IMR-90 (cell line): ENCODE results near the gene NT5E. TPM values are rescaled to one million over a fixed set of nuclear protein-coding genes. Genes with fewer than 3 reads are reported as not detected.

Source experiments
- ATAC-seq: fragments of 200-7000 bp; cut with Tn5 transposase; 2 replicates; pipeline ENCODE4 v1.9.1; 2020; ENCODE audit warnings: low read depth, mild to moderate bottlenecking, moderate library complexity
- BruUV-seq: library from RNA; stranded (reverse); fragments of 400-500 nt; replicated peaks from 2 replicates; lab custom pipeline; 2021; lab: Mats Ljungman, UMichigan
- CTCF ChIA-PET: fragments of 300-600 bp; formaldehyde crosslinking; extraction: SDS; loops from one replicate; lab custom pipeline; 2021; ENCODE audit warnings: antibody characterized with exemption; lab: Yijun Ruan, JAX
- POLR2A ChIA-PET: fragments of 300-600 bp; sonication (Branson Sonifier 250); formaldehyde crosslinking; loops from one replicate; lab custom pipeline; 2022; ENCODE audit warnings: antibody characterized with exemption; ENCODE audit not compliant: unreplicated experiment; lab: Charles Lee
- DNase-seq: peaks from one replicate; pipeline ENCODE4 v3.0.0; 2013
- H2AFZ ChIP-seq: replicated peaks from 2 replicates; pipeline ENCODE3; 2013; ENCODE audit warnings: low read length, mild to moderate bottlenecking; ENCODE audit not compliant: poor library complexity
- H2AK5ac ChIP-seq: 2 replicates; pipeline ENCODE4 v1.6.1; 2013; ENCODE audit warnings: low read depth, low read length, inconsistent platforms
- H2AK9ac ChIP-seq: replicated peaks from 2 replicates; pipeline ENCODE3; 2013; ENCODE audit warnings: mild to moderate bottlenecking, low read depth, low read length, moderate library complexity; ENCODE audit not compliant: poor library complexity
- H2BK120ac ChIP-seq: 2 replicates; pipeline ENCODE4 v1.6.1; 2013; ENCODE audit warnings: low read depth, low read length, inconsistent platforms
- H2BK15ac ChIP-seq: 3 replicates; pipeline ENCODE4 v1.6.1; 2013; ENCODE audit warnings: low read depth, low read length, inconsistent platforms
- H2BK20ac ChIP-seq: 2 replicates; pipeline ENCODE4 v1.6.1; 2013; ENCODE audit warnings: low read depth, mild to moderate bottlenecking, inconsistent platforms, low read length, moderate library complexity
- H2BK5ac ChIP-seq: 2 replicates; pipeline ENCODE4 v1.6.1; 2013; ENCODE audit warnings: mild to moderate bottlenecking, low read depth, low read length, inconsistent platforms; ENCODE audit not compliant: poor library complexity, severe bottlenecking
- H3K14ac ChIP-seq: replicated peaks from 2 replicates; pipeline ENCODE4 v1.6.1; 2013; ENCODE audit warnings: low read depth, low read length, inconsistent platforms
- H3K18ac ChIP-seq: 2 replicates; pipeline ENCODE4 v1.6.1; 2013; ENCODE audit warnings: low read depth, low read length, control low read depth
- H3K23ac ChIP-seq: 2 replicates; pipeline ENCODE4 v1.6.1; 2013; ENCODE audit warnings: low read depth, low read length, inconsistent platforms
- H3K27ac ChIP-seq: 2 replicates; pipeline ENCODE4 v1.5.1; 2013; ENCODE audit warnings: mild to moderate bottlenecking, control low read depth, low read length; ENCODE audit not compliant: insufficient read depth
- H3K27me3 ChIP-seq: 2 replicates; pipeline ENCODE4 v1.6.1; 2013; ENCODE audit warnings: low read length; ENCODE audit not compliant: control insufficient read depth, insufficient read depth
- H3K36me3 ChIP-seq: 2 replicates; pipeline ENCODE4 v1.6.1; 2013; ENCODE audit warnings: low read length, mixed read lengths; ENCODE audit not compliant: control insufficient read depth, insufficient read depth
- H3K4ac ChIP-seq: 2 replicates; pipeline ENCODE4 v1.6.1; 2013; ENCODE audit warnings: low read depth, low read length, inconsistent platforms
- H3K4me1 ChIP-seq: 2 replicates; pipeline ENCODE4 v1.6.1; 2013; ENCODE audit warnings: low read length, mixed read lengths; ENCODE audit not compliant: control insufficient read depth, insufficient read depth
- H3K4me2 ChIP-seq: 2 replicates; pipeline ENCODE4 v1.6.1; 2013; ENCODE audit warnings: low read depth, mild to moderate bottlenecking, control low read depth, low read length, moderate library complexity
- H3K4me3 ChIP-seq: 2 replicates; pipeline ENCODE4 v1.5.1; 2013; ENCODE audit warnings: low read depth, mild to moderate bottlenecking, control low read depth, low read length, moderate library complexity; ENCODE audit not compliant: insufficient read depth
- H3K56ac ChIP-seq: 2 replicates; pipeline ENCODE4 v1.6.1; 2013; ENCODE audit warnings: low read length, inconsistent platforms; ENCODE audit not compliant: insufficient read depth; ENCODE audit errors: extremely low read depth
- H3K79me1 ChIP-seq, 2 experiments: 2 replicates each; pipeline ENCODE4 v1.6.1; 2013; ENCODE audit warnings: low read length in 2 of 2, inconsistent platforms in 1 of 2, low read depth in 1 of 2
- H3K9ac ChIP-seq: 2 replicates; pipeline ENCODE4 v1.6.1; 2013; ENCODE audit warnings: low read depth, low read length, control low read depth
- H3K9me1 ChIP-seq: 2 replicates; pipeline ENCODE4 v1.6.1; 2013; ENCODE audit warnings: low read length, inconsistent platforms; ENCODE audit not compliant: insufficient read depth
- H3K9me3 ChIP-seq: 2 replicates; pipeline ENCODE4 v1.6.1; 2013; ENCODE audit warnings: low read length; ENCODE audit not compliant: control insufficient read depth, insufficient read depth
- H4K20me1 ChIP-seq: 2 replicates; pipeline ENCODE4 v1.6.1; 2013; ENCODE audit warnings: low read length, inconsistent platforms; ENCODE audit not compliant: insufficient read depth
- H4K5ac ChIP-seq: 2 replicates; pipeline ENCODE4 v1.6.1; 2013; ENCODE audit warnings: mild to moderate bottlenecking, low read depth, low read length, control low read depth
- H4K8ac ChIP-seq, 2 experiments: 2 replicates each; pipeline ENCODE4 v1.6.1; 2013; ENCODE audit warnings: low read depth in 2 of 2, low read length in 2 of 2, control low read depth in 1 of 2, inconsistent platforms in 1 of 2
- H4K91ac ChIP-seq: 2 replicates; pipeline ENCODE4 v1.6.1; 2013; ENCODE audit warnings: low read depth, low read length, inconsistent platforms; ENCODE audit not compliant: insufficient read depth
- BHLHE40 ChIP-seq: fragments of 150-350 bp; IDR thresholded peaks from 2 replicates; pipeline ENCODE4 v1.6.1; 2016; ENCODE audit warnings: mild to moderate bottlenecking, low read depth, low read length
- CEBPB ChIP-seq: IDR thresholded peaks from 2 replicates; pipeline ENCODE4 v1.6.1; 2012; ENCODE audit warnings: low read depth, low read length, improper control_type of control experiment
- FOS ChIP-seq: fragments of 150-350 bp; IDR thresholded peaks from 2 replicates; pipeline ENCODE4 v1.6.1; 2016; ENCODE audit warnings: low read depth, low read length
- MXI1 ChIP-seq: IDR thresholded peaks from 2 replicates; pipeline ENCODE4 v1.6.1; 2012; ENCODE audit warnings: low read depth, mild to moderate bottlenecking, low read length, moderate library complexity, borderline replicate concordance
- POLR2A ChIP-seq: IDR thresholded peaks from 2 replicates; pipeline ENCODE4 v1.6.1; 2012; ENCODE audit warnings: mild to moderate bottlenecking, low read depth, low read length
- SMC3 ChIP-seq: fragments of 150-350 bp; IDR thresholded peaks from 2 replicates; pipeline ENCODE4 v1.6.1; 2016; ENCODE audit warnings: low read depth, mild to moderate bottlenecking, antibody characterized with exemption, low read length, moderate library complexity
- WGBS, 2 experiments: methylation state at CpG; one replicate each; pipeline versions ENCODE4 v1.1.5 to v1.1.7; 2013; ENCODE audit warnings: missing lambda C conversion rate in 2 of 2; ENCODE audit not compliant: insufficient read length in 1 of 2; ENCODE audit errors: extremely low coverage in 2 of 2; 5-methylcytosine and 5-hydroxymethylcytosine counted together
- dilution Hi-C: fragments of 300-500 bp; cut with HindIII; formaldehyde crosslinking; loops from one replicate; pipeline ENCODE4 v1.14.3; 2018; ENCODE audit warnings: low sequenced_read_pairs; ENCODE audit not compliant: unreplicated experiment
- in situ Hi-C: fragments of 300-500 bp; cut with MboI; formaldehyde crosslinking; loops from 3 replicates; pipeline ENCODE4 v1.14.3; 2019; ENCODE audit warnings: low sequenced_read_pairs, inconsistent platforms, mixed read lengths
- intact Hi-C: fragments of 100-400 bp; cut with micrococcal nuclease; formaldehyde crosslinking; loops from 2 replicates; pipeline ENCODE4 v1.10.0; 2022
- polyA plus RNA-seq, 3 experiments: library from polyadenylated mRNA; depleted of rRNA; stranded (reverse); fragments of >200 nt; gene quantifications; 2 replicates each; pipeline ENCODE4 v1.2.3, GENCODE V29; 2012; ENCODE audit warnings: low replicate concordance in 1 of 3
- total RNA-seq: library from RNA; depleted of rRNA; stranded (reverse); fragments of >200 nt; gene quantifications from 2 replicates; pipeline ENCODE4 v1.2.3, GENCODE V29; 2012
- TF ChIP-seq, protein P1 (sequence below): fragments of 150-350 bp; IDR thresholded peaks from 2 replicates; pipeline ENCODE4 v1.6.1; 2017; ENCODE audit warnings: mild to moderate bottlenecking, antibody characterized with exemption, low read length, low read depth

Gene NT5E
- total and polyA plus RNA-seq, 2 of the 4 experiments (the other 2 are of a cell fraction) = 153 to 280 TPM

DNA sequence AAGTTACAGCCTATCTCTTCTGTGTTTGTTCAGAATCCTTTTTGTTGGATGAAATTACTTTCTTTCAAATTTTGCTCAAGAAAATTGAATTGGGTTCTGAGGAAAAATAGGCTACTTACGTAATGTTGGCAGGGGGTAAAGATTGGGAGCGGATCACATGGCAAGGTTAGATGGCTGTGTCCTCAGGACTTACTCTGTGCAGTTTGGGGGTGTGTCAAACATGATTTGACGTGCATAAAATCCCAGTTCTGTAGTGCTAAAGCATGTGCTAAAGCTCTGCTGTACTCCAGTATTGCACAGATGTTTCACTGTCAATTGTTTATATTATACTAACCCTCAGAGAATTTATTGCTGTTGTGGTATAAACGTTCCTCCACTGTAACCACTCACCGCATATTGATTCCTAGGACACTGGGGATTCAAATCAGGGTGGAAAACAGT, 2.6 kb downstream of the NT5E start:
- Histone ChIP-seq H3K14ac (no peak overlapping the region), H3K4me3 (peak overlapping the region; percentile 97; the same call in 1 of the 2 replicates), H3K27me3 (no peaks in the 10 kb centered on the region), H3K27ac (no peak overlapping the region), H2AK9ac (no peak overlapping the region), H3K56ac (no peak overlapping the region), H2BK15ac (no peak overlapping the region), H4K5ac (no peak overlapping the region), H2BK120ac (peak overlapping the region; percentile 33; the same call in 1 of the 2 replicates), H3K36me3 (peaks cover 10% of the 10 kb centered on the region; the same call in 1 of the 2 replicates), H4K8ac (no peak overlapping the region), H2BK5ac (peak overlapping the region; percentile 16), H3K9me1 (peaks cover 28% of the 10 kb centered on the region), H3K23ac (no peak overlapping the region), H3K79me1 (peaks cover 20 to 60% of the 10 kb centered on the region in 2 experiments), H4K91ac (no peak overlapping the region), H3K18ac (peak overlapping the region; percentile 36; the same call in 1 of the 2 replicates), H3K9me3 (no peaks in the 10 kb centered on the region), H3K9ac (peak overlapping the region; percentile 58; the same call in 1 of the 2 replicates), H3K4me2 (peak overlapping the region; percentile 97), H2BK20ac (no peak overlapping the region), H3K4ac (peak overlapping the region; percentile 82), H4K20me1 (peaks cover 47% of the 10 kb centered on the region), H2AK5ac (no peak overlapping the region), H3K4me1 (peaks cover 40% of the 10 kb centered on the region), H2AFZ (no peak overlapping the region)
- WGBS, 2 experiments = no CpG with 5 or more reads among the region's 5 CpGs
- peak; percentile 79 for TF ChIP-seq BHLHE40
- TF ChIP-seq CEBPB = peak; percentile 68; the same call in 1 of the 2 replicates
- peak; percentile 68; the same call in 1 of the 2 replicates for TF ChIP-seq POLR2A
- peak; percentile 95 for TF ChIP-seq MXI1
- TF ChIP-seq SMC3 = no peak; the same call in 1 of the 2 replicates
- TF ChIP-seq, protein P1, sequence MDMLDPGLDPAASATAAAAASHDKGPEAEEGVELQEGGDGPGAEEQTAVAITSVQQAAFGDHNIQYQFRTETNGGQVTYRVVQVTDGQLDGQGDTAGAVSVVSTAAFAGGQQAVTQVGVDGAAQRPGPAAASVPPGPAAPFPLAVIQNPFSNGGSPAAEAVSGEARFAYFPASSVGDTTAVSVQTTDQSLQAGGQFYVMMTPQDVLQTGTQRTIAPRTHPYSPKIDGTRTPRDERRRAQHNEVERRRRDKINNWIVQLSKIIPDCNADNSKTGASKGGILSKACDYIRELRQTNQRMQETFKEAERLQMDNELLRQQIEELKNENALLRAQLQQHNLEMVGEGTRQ = peak; percentile 46; the same call in 1 of the 2 replicates
- TF ChIP-seq FOS = no peak
- DNase-seq (peak; percentile 93), ATAC-seq (peak; percentile 12)
- POLR2A ChIA-PET = interaction anchor here (3.8 kb wide), 1 partner anchor 48 kb away, joined by 40 read pairs; no protein-coding TSS in a partner anchor
- dilution Hi-C loops (no loop called here), in situ Hi-C loops (loop anchor here (10.0 kb wide), 1 partner anchor 222 kb away; no protein-coding TSS in a partner anchor), intact Hi-C loops (loop anchor here (5.0 to 10.0 kb wide), 2 partner anchors 190 to 222 kb away; partner anchors contain the start of gene SYNCRIP)
- CTCF ChIA-PET = interaction anchor here (1.0 to 2.3 kb wide), 3 partner anchors 30 to 49 kb away, joined by 3 to 10 read pairs (median 3); no protein-coding TSS in a partner anchor
- no TSS peak for BruUV-seq
